ENCODE measurements around the gene NKX6-2.
A peak's percentile ranks its signal among the peaks of the same experiment; 100 is the strongest.
"Not testable (repeated sequence)": the region's sequence is repeated elsewhere in the genome, so short reads cannot be mapped to it uniquely, and the experiment has no call there.

Gene NKX6-2

GRCh38 chr10:132793871-132794849, 8.2 kb upstream of the NKX6-2 start:
- DNase-seq: peak; percentile 10

- DNase-seq: no peak
These were observed 7.3 kb upstream of the NKX6-2 start for GRCh38 chr10:132793213-132793612.

- no peak for DNase-seq
These were observed 6.8 kb upstream of the NKX6-2 start for GRCh38 chr10:132792796-132793195.

- DNase-seq: not testable (repeated sequence)
These were observed 6.2 kb upstream of the NKX6-2 start for GRCh38 chr10:132792099-132792498.

GRCh38 chr10:132790934-132791829, 5.2 kb upstream of the NKX6-2 start:
- DNase-seq: no peak

- no peak for DNase-seq
These were observed 4.5 kb upstream of the NKX6-2 start for GRCh38 chr10:132790470-132790869.

GRCh38 chr10:132789659-132790148, 3.8 kb upstream of the NKX6-2 start:
- no peak for DNase-seq

- DNase-seq: no peak
These were observed 2.9 kb upstream of the NKX6-2 start for GRCh38 chr10:132788831-132789219.

- no peak for DNase-seq
These were observed 2.4 kb upstream of the NKX6-2 start for GRCh38 chr10:132788180-132788830.

GRCh38 chr10:132787495-132788179, 1.7 kb upstream of the NKX6-2 start:
- no peak for DNase-seq

- no peak for DNase-seq
These were observed 1.0 kb upstream of the NKX6-2 start for GRCh38 chr10:132786884-132787494.

- DNase-seq: no peak
These were observed 533 bp upstream of the NKX6-2 start for GRCh38 chr10:132786476-132786883.

- DNase-seq: no peak
These were observed 853 bp downstream of the NKX6-2 start for GRCh38 chr10:132784866-132785722.

- DNase-seq: no peak
These were observed 1.7 kb downstream of the NKX6-2 start for GRCh38 chr10:132783940-132784865.

- DNase-seq: no peak
These were observed 2.6 kb downstream of the NKX6-2 start for GRCh38 chr10:132783165-132783939.

- DNase-seq: no peak
These were observed 4.4 kb downstream of the NKX6-2 start for GRCh38 chr10:132781556-132781955.

- no peak for DNase-seq
These were observed 5.6 kb downstream of the NKX6-2 start for GRCh38 chr10:132780356-132780755.

- DNase-seq: no peak
These were observed 6.2 kb downstream of the NKX6-2 start for GRCh38 chr10:132779549-132780294.

Data from NCI-H2029 (cell line).